A549 (cell line): Measurements from ENCODE around the gene ANKRD40CL. TPM values are rescaled to one million over a fixed set of nuclear protein-coding genes. Genes with fewer than 3 reads are reported as not detected.

Experiments used
- ATAC-seq, 2 experiments: fragments of 200-7000 bp in 1 of 2; fragments of >200 bp in 1 of 2; cut with Nextera tagmentation in 1 of 2; cut with Tn5 transposase in 1 of 2; 3 replicates each; pipeline versions ENCODE4 v1.8.0 to v1.9.1; 2018 to 2020; ENCODE audit warnings: mild to moderate bottlenecking in 1 of 2, moderate library complexity in 1 of 2
- CTCF ChIA-PET: fragments of 300-600 bp; sonication (Branson Sonifier 250); formaldehyde crosslinking; extraction: SDS; loops from one replicate; lab custom pipeline; 2021; ENCODE audit warnings: antibody characterized with exemption, inconsistent platforms; lab: Yijun Ruan, JAX
- POLR2A ChIA-PET: fragments of 350-600 bp; formaldehyde crosslinking; extraction: SDS; loops from one replicate; lab custom pipeline; 2021; ENCODE audit warnings: antibody characterized with exemption, inconsistent platforms; lab: Yijun Ruan, JAX
- DNase-seq, 2 experiments: peaks; one replicate each; pipeline versions ENCODE4 v3.0.0 to v3.0.0-alpha.2; 2011 to 2016; ENCODE audit warnings: low read depth in 1 of 2, low spot score in 1 of 2
- FAIRE-seq: peaks from 2 replicates; lab custom pipeline; 2011; peaks lifted over from hg19 to GRCh38; lab: Jason Lieb, UNC
- H3K27ac ChIP-seq, 2 experiments: fragments of >200 bp; sonication (Bioruptor Twin); formaldehyde crosslinking; 3 replicates each; pipeline ENCODE4 v1.5.1; 2016 to 2017
- H3K4me1 ChIP-seq: fragments of >200 bp; sonication (Bioruptor Twin); formaldehyde crosslinking; 3 replicates; pipeline ENCODE4 v1.6.1; 2016
- H3K4me2 ChIP-seq: fragments of >200 bp; sonication (Bioruptor Twin); formaldehyde crosslinking; 3 replicates; pipeline ENCODE4 v1.6.1; 2016
- H3K4me3 ChIP-seq: fragments of >200 bp; sonication (Bioruptor Twin); formaldehyde crosslinking; 3 replicates; pipeline ENCODE4 v1.5.1; 2016
- H3K9me3 ChIP-seq: fragments of >200 bp; sonication (Bioruptor Twin); formaldehyde crosslinking; 3 replicates; pipeline ENCODE4 v1.6.1; 2016
- BHLHE40 ChIP-seq: IDR thresholded peaks from 2 replicates; pipeline ENCODE4 v1.6.1; 2012; ENCODE audit warnings: low read depth, low read length, inconsistent platforms
- CEBPB ChIP-seq, 2 experiments: fragments of >200 bp in 1 of 2; sonication (Bioruptor Twin) in 1 of 2; formaldehyde crosslinking in 1 of 2; IDR thresholded peaks; 2 replicates each; pipeline ENCODE4 v1.6.1; 2012 to 2016
- CHD4 ChIP-seq: fragments of 200-600 bp; sonication (generic); IDR thresholded peaks from 2 replicates; pipeline ENCODE4 v1.6.1; 2016; ENCODE audit warnings: antibody characterized with exemption, mild to moderate bottlenecking, borderline replicate concordance
- E2F6 ChIP-seq: IDR thresholded peaks from 2 replicates; pipeline ENCODE4 v1.6.1; 2012; ENCODE audit warnings: low read depth, borderline replicate concordance
- EHF ChIP-seq: fragments of 250-450 bp; sonication (Bioruptor Pico); IDR thresholded peaks from 2 replicates; pipeline ENCODE4 v1.5.0; 2020; ENCODE audit warnings: mild to moderate bottlenecking
- EP300 ChIP-seq, 2 experiments: fragments of >200 bp; sonication (Bioruptor Twin); formaldehyde crosslinking; IDR thresholded peaks; 2 replicates in 1 of 2; 3 replicates in 1 of 2; pipeline ENCODE4 v1.6.1; 2016 to 2017
- FOSL2 ChIP-seq, 2 experiments: fragments of 450-650 bp in 1 of 2; fragments of >200 bp in 1 of 2; sonication (Bioruptor Twin) in 1 of 2; formaldehyde crosslinking; IDR thresholded peaks; 2 replicates each; pipeline versions ENCODE4 v1.5.0 to v1.6.1; 2016 to 2020; ENCODE audit warnings: mild to moderate bottlenecking in 1 of 2, moderate library complexity in 1 of 2
- HDAC2 ChIP-seq: fragments of 200-600 bp; sonication (generic); IDR thresholded peaks from 2 replicates; pipeline ENCODE4 v1.6.1; 2016
- HOXA7 ChIP-seq: fragments of 250-450 bp; sonication (Bioruptor Pico); IDR thresholded peaks from 2 replicates; pipeline ENCODE4 v1.5.0; 2020; ENCODE audit warnings: mild to moderate bottlenecking, moderate library complexity
- HOXB13 ChIP-seq: fragments of 250-450 bp; sonication (Bioruptor Pico); IDR thresholded peaks from 2 replicates; pipeline ENCODE4 v1.5.0; 2020; ENCODE audit warnings: low read depth, mild to moderate bottlenecking, moderate library complexity
- JUN ChIP-seq, 2 experiments: fragments of >200 bp; sonication (Bioruptor Twin); formaldehyde crosslinking; IDR thresholded peaks; 2 replicates in 1 of 2; 3 replicates in 1 of 2; pipeline ENCODE4 v1.6.1; 2016 to 2017
- NFE2L2 ChIP-seq: fragments of 150-350 bp; conservative IDR thresholded peaks from 2 replicates; pipeline ENCODE4 v1.6.1; 2014; ENCODE audit warnings: low read length
- PHF8 ChIP-seq: fragments of 200-600 bp; sonication (generic); IDR thresholded peaks from 2 replicates; pipeline ENCODE4 v1.6.1; 2016; ENCODE audit warnings: low read depth, mild to moderate bottlenecking, antibody characterized with exemption, moderate library complexity, borderline replicate concordance
- RCOR1 ChIP-seq: fragments of 150-350 bp; IDR thresholded peaks from 2 replicates; pipeline ENCODE4 v1.6.1; 2014; ENCODE audit warnings: antibody characterized with exemption, low read length, low read depth
- SREBF2 ChIP-seq: fragments of 450-650 bp; IDR thresholded peaks from 2 replicates; pipeline ENCODE4 v1.6.1; 2014; ENCODE audit warnings: mild to moderate bottlenecking, moderate library complexity
- TFCP2L1 ChIP-seq: fragments of 250-450 bp; sonication (Bioruptor Pico); IDR thresholded peaks from 2 replicates; pipeline ENCODE4 v1.5.0; 2021; ENCODE audit warnings: mild to moderate bottlenecking
- USF2 ChIP-seq: fragments of 450-650 bp; IDR thresholded peaks from 2 replicates; pipeline ENCODE4 v1.6.1; 2014; ENCODE audit warnings: antibody characterized with exemption
- ZC3H11A ChIP-seq: fragments of 450-650 bp; IDR thresholded peaks from 2 replicates; pipeline ENCODE4 v1.6.1; 2014; ENCODE audit warnings: antibody characterized with exemption, mild to moderate bottlenecking
- ZFP36 ChIP-seq: fragments of 450-650 bp; IDR thresholded peaks from 2 replicates; pipeline ENCODE4 v1.6.1; 2014; ENCODE audit warnings: borderline replicate concordance; ENCODE audit not compliant: partially characterized antibody
- ZNF302 ChIP-seq: fragments of 250-450 bp; sonication (Bioruptor Pico); IDR thresholded peaks from 2 replicates; pipeline ENCODE4 v1.9.0; 2021; ENCODE audit warnings: inconsistent platforms, mild to moderate bottlenecking, moderate library complexity
- WGBS: methylation state at CpG from one replicate; pipeline ENCODE4 v1.1.6; 2017; ENCODE audit errors: missing lambda C conversion rate; 5-methylcytosine and 5-hydroxymethylcytosine counted together
- polyA plus RNA-seq, 4 experiments: library from polyadenylated mRNA; depleted of rRNA in 3 of 4; stranded (reverse); fragments of >200 nt; fragmentation: RNase III in 1 of 4; extraction: RNeasy Plus Mini Kit Qiagen cat#74134 plus additional on column Dnase treatment in 1 of 4; gene quantifications; 2 replicates in 3 of 4; 3 replicates in 1 of 4; pipeline ENCODE4 v1.2.3, GENCODE V29; 2011 to 2017

The ANKRD40CL gene
- polyA plus RNA-seq, 2 of the 4 experiments (the other 2 are of a cell fraction): 0.13 to 0.18 TPM

- ChIA-PET POLR2A (no interaction called here), CTCF (interaction anchor here (0.9 to 10.5 kb wide), 8 partner anchors 13 to 146 kb away, joined by 3 to 114 read pairs (median 6); no protein-coding TSS in a partner anchor)
- FAIRE-seq (no peak), ATAC-seq (no peak), DNase-seq (no peak)
- Histone ChIP-seq H3K4me3 (no peak overlapping the region), H3K9me3 (no peaks in the 10 kb centered on the region), H3K4me1 (no peaks in the 10 kb centered on the region; the same call in 2 of the 3 replicates), H3K4me2 (no peak overlapping the region), H3K27ac (no peak overlapping the region)
- no peak for TF ChIP-seq CEBPB (IDR thresholded peaks at IDR 0.05)
- TF ChIP-seq ZNF302 (CRISPR knock-in tag): no peak
- no peak for TF ChIP-seq FOSL2 (IDR thresholded peaks at IDR 0.05)
- no peak for TF ChIP-seq FOSL2 (CRISPR knock-in tag; IDR thresholded peaks at IDR 0.05)
- TF ChIP-seq CHD4: no peak
- TF ChIP-seq EP300 (IDR thresholded peaks at IDR 0.05): no peak
- 69% methylated on average over 6 of the region's 6 CpGs for WGBS
Measured at GRCh38 chr17:50803676-50804075, 36.4 kb upstream of the ANKRD40CL start.

- FAIRE-seq (no peak), DNase-seq (no peak), ATAC-seq (no peak)
- Histone ChIP-seq H3K4me3 (no peak overlapping the region), H3K4me2 (no peak overlapping the region), H3K9me3 (no peaks in the 10 kb centered on the region), H3K27ac (no peak overlapping the region), H3K4me1 (no peaks in the 10 kb centered on the region; the same call in 2 of the 3 replicates)
- TF ChIP-seq CEBPB (IDR thresholded peaks at IDR 0.05) (no peak), RCOR1 (no peak), PHF8 (no peak), ZFP36 (no peak), JUN (IDR thresholded peaks at IDR 0.05) (no peak), HDAC2 (no peak), HOXB13 (CRISPR knock-in tag) (no peak), ZNF302 (CRISPR knock-in tag) (no peak), ZC3H11A (no peak), HOXA7 (CRISPR knock-in tag) (no peak), TFCP2L1 (CRISPR knock-in tag) (no peak)
- POLR2A ChIA-PET: interaction anchor here (0.5 to 0.6 kb wide), 2 partner anchors 64 to 89 kb away, joined by 3 to 4 read pairs; partner anchors contain the start of gene TOB1
- CTCF ChIA-PET: interaction anchor here (0.9 to 10.5 kb wide), 11 partner anchors 12 to 147 kb away, joined by 3 to 114 read pairs (median 4); partner anchors contain the start of gene TOB1
- 73% methylated on average over 12 of the region's 12 CpGs for WGBS
Measured at GRCh38 chr17:50802609-50803571, 35.6 kb upstream of the ANKRD40CL start.

- WGBS: 65% methylated on average over 10 of the region's 12 CpGs
- CTCF ChIA-PET: interaction anchor here (0.8 to 10.5 kb wide), 6 partner anchors 9 to 353 kb away, joined by 3 to 114 read pairs (median 12); partner anchors contain the start of gene NME1
- FAIRE-seq: no peak
- no peak for TF ChIP-seq HOXB13 (CRISPR knock-in tag)
- no peak for TF ChIP-seq CHD4
- H3K9me3 ChIP-seq: no peaks in the 10 kb centered on the region
- no peak overlapping the region for H3K4me3 ChIP-seq
- no peak for ATAC-seq
- no peak for DNase-seq
- H3K4me1 ChIP-seq: no peaks in the 10 kb centered on the region; the same call in 2 of the 3 replicates
- POLR2A ChIA-PET: no interaction called here
- no peak overlapping the region for H3K4me2 ChIP-seq
- H3K27ac ChIP-seq: no peak overlapping the region
Measured at GRCh38 chr17:50800196-50800700, 32.9 kb upstream of the ANKRD40CL start.

GRCh38 chr17:50799582-50799981, 32.3 kb upstream of the ANKRD40CL start:
- H3K27ac ChIP-seq: no peak overlapping the region
- DNase-seq: no peak
- H3K4me1 ChIP-seq: no peaks in the 10 kb centered on the region; the same call in 2 of the 3 replicates
- no peak for FAIRE-seq
- H3K4me3 ChIP-seq: no peak overlapping the region
- no peak overlapping the region for H3K4me2 ChIP-seq
- no peak for ATAC-seq
- TF ChIP-seq BHLHE40 (no peak), EHF (no peak), SREBF2 (no peak), USF2 (no peak), E2F6 (no peak), NFE2L2 (no peak)
- POLR2A ChIA-PET: no interaction called here
- 78% methylated on average over 9 of the region's 9 CpGs for WGBS
- H3K9me3 ChIP-seq: no peaks in the 10 kb centered on the region
- CTCF ChIA-PET: interaction anchor here (0.8 to 10.5 kb wide), 7 partner anchors 15 to 354 kb away, joined by 3 to 114 read pairs (median 3); partner anchors contain the start of gene NME1
